ENCODE results near the gene EFNB2. TPM values are rescaled to one million over a fixed set of nuclear protein-coding genes. Genes with fewer than 3 reads are reported as not detected.

The EFNB2 gene
- total RNA-seq, 1 experiment from 2014 or later: 15.9 TPM

GRCh38 chr13:106550570-106551135 lies 15.2 kb upstream of the EFNB2 start (continued):
- TF ChIP-seq CREM (CRISPR knock-in tag; IDR thresholded peaks at IDR 0.05) (no peak), TEAD1 (CRISPR knock-in tag; IDR thresholded peaks at IDR 0.05) (no peak), FOXP1 (CRISPR knock-in tag; IDR thresholded peaks at IDR 0.05; ENCODE audit: borderline replicate concordance) (no peak), OVOL2 (CRISPR knock-in tag; IDR thresholded peaks at IDR 0.05; ENCODE audit: borderline replicate concordance) (no peak), ZNF121 (CRISPR knock-in tag; IDR thresholded peaks at IDR 0.05) (no peak), TEAD4 (CRISPR knock-in tag; IDR thresholded peaks at IDR 0.05) (no peak), ATF3 (CRISPR knock-in tag; conservative IDR thresholded peaks at IDR 0.05) (no peak), ZNF263 (CRISPR knock-in tag; IDR thresholded peaks at IDR 0.05; ENCODE audit: low read depth) (no peak), JUN (CRISPR knock-in tag; IDR thresholded peaks at IDR 0.05) (no peak)

GRCh38 chr13:106548064-106548696 lies 12.7 kb upstream of the EFNB2 start:
- H3K4me3 Mint-ChIP-seq: no peak overlapping the region
- POLR2A ChIA-PET: interaction anchor here (0.7 to 1.4 kb wide), 2 partner anchors 12 to 141 kb away, joined by 3 to 4 read pairs; no protein-coding TSS in a partner anchor
- no peaks in the 10 kb centered on the region for H3K9me3 Mint-ChIP-seq
- peaks cover 11% of the 10 kb centered on the region; the same call in 1 of the 2 replicates for H3K4me1 Mint-ChIP-seq
- DNase-seq (ENCODE audit: low spot score) (no peak), ATAC-seq (no peak)
- CTCF ChIA-PET: no interaction called here
- H3K27ac Mint-ChIP-seq: no peak overlapping the region
- no peaks in the 10 kb centered on the region for H3K27me3 Mint-ChIP-seq (ENCODE audit: low read depth)
- peaks cover 41% of the 10 kb centered on the region for H3K36me3 Mint-ChIP-seq
- TF ChIP-seq RORB (CRISPR knock-in tag; IDR thresholded peaks at IDR 0.05): no peak
- no peak for TF ChIP-seq FOXP1 (CRISPR knock-in tag; IDR thresholded peaks at IDR 0.05; ENCODE audit: borderline replicate concordance)
- no peak for TF ChIP-seq AFF4 (CRISPR knock-in tag; IDR thresholded peaks at IDR 0.05; ENCODE audit: borderline replicate concordance)
- TF ChIP-seq NR2C2 (CRISPR knock-in tag; IDR thresholded peaks at IDR 0.05): no peak
- TF ChIP-seq PRRX2 (CRISPR knock-in tag; IDR thresholded peaks at IDR 0.05): no peak
- no peak for TF ChIP-seq TEAD1 (CRISPR knock-in tag; IDR thresholded peaks at IDR 0.05)
- TF ChIP-seq ZNF532 (CRISPR knock-in tag; IDR thresholded peaks at IDR 0.05; ENCODE audit: borderline replicate concordance): no peak
- TF ChIP-seq ARID4B (CRISPR knock-in tag; IDR thresholded peaks at IDR 0.05; ENCODE audit: borderline replicate concordance): no peak
- TF ChIP-seq TP53 (CRISPR knock-in tag; IDR thresholded peaks at IDR 0.05): no peak
- TF ChIP-seq ESRRA (CRISPR knock-in tag; IDR thresholded peaks at IDR 0.05; ENCODE audit: borderline replicate concordance): no peak
- TF ChIP-seq E2F5 (CRISPR knock-in tag; IDR thresholded peaks at IDR 0.05): no peak
- TF ChIP-seq AR (CRISPR knock-in tag; IDR thresholded peaks at IDR 0.05): no peak

All from WTC11 (cell line).